Measurements from ENCODE around the gene EFCAB10.

The EFCAB10 gene

GRCh38 chr7:105589356-105590077, 8.2 kb upstream of the EFCAB10 start:
- Histone ChIP-seq H4K8ac (ENCODE audit: low read length) (no peak overlapping the region), H2BK5ac (ENCODE audit: low read depth, low read length, poor library complexity, severe bottlenecking) (no peak overlapping the region), H3K23ac (ENCODE audit: low read length in 2 of 2) (no peak overlapping the region), H4K91ac (ENCODE audit: low read length) (no peak overlapping the region), H3K14ac (ENCODE audit: low read length in 2 of 2) (no peak overlapping the region), H2BK120ac (ENCODE audit: low read depth, low read length) (no peak overlapping the region), H2BK12ac (ENCODE audit: low read length in 2 of 2) (no peak overlapping the region), H3K27ac (ENCODE audit: low read length, poor library complexity, severe bottlenecking) (peak overlapping the region; percentile 27), H3K4me2 (ENCODE audit: low read length, poor library complexity, severe bottlenecking) (no peak overlapping the region), H3K4me1 (ENCODE audit: control insufficient read depth, insufficient read depth, low read depth, low read length) (no peaks in the 10 kb centered on the region), H3K36me3 (ENCODE audit: control insufficient read depth in 1 of 2, insufficient read depth in 2 of 2, low read depth in 1 of 2, low read length in 2 of 2) (no peaks in the 10 kb centered on the region), H2AFZ (ENCODE audit: low read depth, low read length) (no peak overlapping the region), H3K9me3 (ENCODE audit: control insufficient read depth, low read length) (no peaks in the 10 kb centered on the region), H2AK5ac (ENCODE audit: low read length, severe bottlenecking) (no peak overlapping the region), H3K4me3 (ENCODE audit: insufficient read depth in 1 of 2, low read depth in 1 of 2, low read length in 2 of 2) (no peak overlapping the region), H3K9ac (ENCODE audit: low read length) (no peak overlapping the region), H3K27me3 (ENCODE audit: control insufficient read depth in 1 of 2, insufficient read depth in 1 of 2, low read length in 2 of 2) (no peaks in the 10 kb centered on the region), H3K4ac (ENCODE audit: low read depth in 1 of 2, low read length in 2 of 2) (no peak overlapping the region), H3K79me1 (replicated peaks; ENCODE audit: low read length, poor library complexity, severe bottlenecking) (no peaks in the 10 kb centered on the region), H3K18ac (ENCODE audit: low read depth in 1 of 2, low read length in 2 of 2) (no peak overlapping the region), H2BK15ac (ENCODE audit: low read depth, poor library complexity, severe bottlenecking) (no peak overlapping the region)
- DNase-seq = peak; percentile 82
- 45% methylated on average over 5 of the region's 6 CpGs for WGBS

GRCh38 chr7:105587909-105588635, 6.8 kb upstream of the EFCAB10 start:
- Histone ChIP-seq H4K91ac (ENCODE audit: low read length) (no peak overlapping the region), H2BK12ac (ENCODE audit: low read length in 2 of 2) (no peak overlapping the region), H2BK15ac (ENCODE audit: low read depth, poor library complexity, severe bottlenecking) (no peak overlapping the region), H3K23ac (ENCODE audit: low read length in 2 of 2) (no peak overlapping the region), H3K27me3 (ENCODE audit: control insufficient read depth in 1 of 2, insufficient read depth in 1 of 2, low read length in 2 of 2) (no peaks in the 10 kb centered on the region), H3K79me1 (replicated peaks; ENCODE audit: low read length, poor library complexity, severe bottlenecking) (no peaks in the 10 kb centered on the region), H3K27ac (ENCODE audit: low read length, poor library complexity, severe bottlenecking) (no peak overlapping the region), H2AFZ (ENCODE audit: low read depth, low read length) (peak overlapping the region; percentile 37), H2BK120ac (ENCODE audit: low read depth, low read length) (no peak overlapping the region), H3K4me1 (ENCODE audit: control insufficient read depth, insufficient read depth, low read depth, low read length) (no peaks in the 10 kb centered on the region), H3K9me3 (ENCODE audit: control insufficient read depth, low read length) (peaks cover 7% of the 10 kb centered on the region), H3K4me3 (ENCODE audit: insufficient read depth in 1 of 2, low read depth in 1 of 2, low read length in 2 of 2) (no peak overlapping the region), H3K9ac (ENCODE audit: low read length) (no peak overlapping the region), H3K4me2 (ENCODE audit: low read length, poor library complexity, severe bottlenecking) (no peak overlapping the region), H3K4ac (ENCODE audit: low read depth in 1 of 2, low read length in 2 of 2) (no peak overlapping the region), H4K8ac (ENCODE audit: low read length) (no peak overlapping the region), H2BK5ac (ENCODE audit: low read depth, low read length, poor library complexity, severe bottlenecking) (no peak overlapping the region), H3K18ac (ENCODE audit: low read depth in 1 of 2, low read length in 2 of 2) (no peak overlapping the region), H3K36me3 (ENCODE audit: control insufficient read depth in 1 of 2, insufficient read depth in 2 of 2, low read depth in 1 of 2, low read length in 2 of 2) (no peaks in the 10 kb centered on the region), H2AK5ac (ENCODE audit: low read length, severe bottlenecking) (no peak overlapping the region), H3K14ac (ENCODE audit: low read length in 2 of 2) (no peak overlapping the region)
- peak; percentile 82 for DNase-seq
- WGBS = 28% methylated on average over 12 of the region's 12 CpGs

GRCh38 chr7:105585850-105586500, 4.7 kb upstream of the EFCAB10 start:
- Histone ChIP-seq H2BK12ac (ENCODE audit: low read length in 2 of 2) (peak overlapping the region in 1 of 2 experiments; percentile 83), H3K23ac (ENCODE audit: low read length in 2 of 2) (no peak overlapping the region), H3K27ac (ENCODE audit: low read length, poor library complexity, severe bottlenecking) (no peak overlapping the region), H2BK120ac (ENCODE audit: low read depth, low read length) (no peak overlapping the region), H2AFZ (ENCODE audit: low read depth, low read length) (no peak overlapping the region), H3K27me3 (ENCODE audit: control insufficient read depth in 1 of 2, insufficient read depth in 1 of 2, low read length in 2 of 2) (no peaks in the 10 kb centered on the region), H2BK5ac (ENCODE audit: low read depth, low read length, poor library complexity, severe bottlenecking) (no peak overlapping the region), H3K79me1 (replicated peaks; ENCODE audit: low read length, poor library complexity, severe bottlenecking) (no peaks in the 10 kb centered on the region), H3K18ac (ENCODE audit: low read depth in 1 of 2, low read length in 2 of 2) (no peak overlapping the region), H3K9me3 (ENCODE audit: control insufficient read depth, low read length) (peaks cover 7% of the 10 kb centered on the region), H3K4me1 (ENCODE audit: control insufficient read depth, insufficient read depth, low read depth, low read length) (peaks cover 5% of the 10 kb centered on the region), H2BK15ac (ENCODE audit: low read depth, poor library complexity, severe bottlenecking) (no peak overlapping the region), H3K14ac (ENCODE audit: low read length in 2 of 2) (no peak overlapping the region), H2AK5ac (ENCODE audit: low read length, severe bottlenecking) (no peak overlapping the region), H3K36me3 (ENCODE audit: control insufficient read depth in 1 of 2, insufficient read depth in 2 of 2, low read depth in 1 of 2, low read length in 2 of 2) (no peaks in the 10 kb centered on the region), H4K91ac (ENCODE audit: low read length) (no peak overlapping the region), H3K4ac (ENCODE audit: low read depth in 1 of 2, low read length in 2 of 2) (no peak overlapping the region), H3K4me2 (ENCODE audit: low read length, poor library complexity, severe bottlenecking) (no peak overlapping the region), H4K8ac (ENCODE audit: low read length) (no peak overlapping the region), H3K9ac (ENCODE audit: low read length) (no peak overlapping the region), H3K4me3 (ENCODE audit: insufficient read depth in 1 of 2, low read depth in 1 of 2, low read length in 2 of 2) (no peak overlapping the region)
- no peak for DNase-seq
- WGBS = no CpG with 5 or more reads among the region's 2 CpGs

GRCh38 chr7:105584165-105584564, 2.9 kb upstream of the EFCAB10 start:
- peaks cover 7% of the 10 kb centered on the region for H3K9me3 ChIP-seq (ENCODE audit: control insufficient read depth, low read length)
- no peak overlapping the region for H2AFZ ChIP-seq (ENCODE audit: low read depth, low read length)
- H3K23ac ChIP-seq (ENCODE audit: low read length in 2 of 2) = no peak overlapping the region
- WGBS = 92% methylated on average over 5 of the region's 5 CpGs
- no peak overlapping the region for H2BK15ac ChIP-seq (ENCODE audit: low read depth, poor library complexity, severe bottlenecking)
- no peak overlapping the region for H2BK120ac ChIP-seq (ENCODE audit: low read depth, low read length)
- no peak overlapping the region for H3K9ac ChIP-seq (ENCODE audit: low read length)
- no peak overlapping the region for H2BK12ac ChIP-seq (ENCODE audit: low read length in 2 of 2)
- no peaks in the 10 kb centered on the region for H3K79me1 ChIP-seq (replicated peaks; ENCODE audit: low read length, poor library complexity, severe bottlenecking)
- no peak overlapping the region for H3K27ac ChIP-seq (ENCODE audit: low read length, poor library complexity, severe bottlenecking)
- H2BK5ac ChIP-seq (ENCODE audit: low read depth, low read length, poor library complexity, severe bottlenecking) = no peak overlapping the region
- H2AK5ac ChIP-seq (ENCODE audit: low read length, severe bottlenecking) = no peak overlapping the region
- H3K27me3 ChIP-seq (ENCODE audit: control insufficient read depth in 1 of 2, insufficient read depth in 1 of 2, low read length in 2 of 2) = no peaks in the 10 kb centered on the region
- DNase-seq = no peak
- no peak overlapping the region for H3K14ac ChIP-seq (ENCODE audit: low read length in 2 of 2)
- no peak overlapping the region for H3K18ac ChIP-seq (ENCODE audit: low read depth in 1 of 2, low read length in 2 of 2)
- no peaks in the 10 kb centered on the region for H3K36me3 ChIP-seq (ENCODE audit: control insufficient read depth in 1 of 2, insufficient read depth in 2 of 2, low read depth in 1 of 2, low read length in 2 of 2)
- no peak overlapping the region for H3K4me3 ChIP-seq (ENCODE audit: insufficient read depth in 1 of 2, low read depth in 1 of 2, low read length in 2 of 2)
- no peak overlapping the region for H3K4ac ChIP-seq (ENCODE audit: low read depth in 1 of 2, low read length in 2 of 2)
- no peak overlapping the region for H3K4me2 ChIP-seq (ENCODE audit: low read length, poor library complexity, severe bottlenecking)
- H4K91ac ChIP-seq (ENCODE audit: low read length) = no peak overlapping the region
- H3K4me1 ChIP-seq (ENCODE audit: control insufficient read depth, insufficient read depth, low read depth, low read length) = peaks cover 11% of the 10 kb centered on the region
- no peak overlapping the region for H4K8ac ChIP-seq (ENCODE audit: low read length)

All from mesenchymal stem cell (in vitro differentiated cells and primary cell).